Measurements from ENCODE around the gene MUSK. TPM values are rescaled to one million over a fixed set of nuclear protein-coding genes. Genes with fewer than 3 reads are reported as not detected.
A peak's percentile ranks its signal among the peaks of the same experiment; 100 is the strongest.
"Not testable (repeated sequence)": the region's sequence is repeated elsewhere in the genome, so short reads cannot be mapped to it uniquely, and the experiment has no call there.

Gene MUSK
- total RNA-seq, 2 donors from 2014 or later = 0.71 TPM; not detected in 1

DNA sequence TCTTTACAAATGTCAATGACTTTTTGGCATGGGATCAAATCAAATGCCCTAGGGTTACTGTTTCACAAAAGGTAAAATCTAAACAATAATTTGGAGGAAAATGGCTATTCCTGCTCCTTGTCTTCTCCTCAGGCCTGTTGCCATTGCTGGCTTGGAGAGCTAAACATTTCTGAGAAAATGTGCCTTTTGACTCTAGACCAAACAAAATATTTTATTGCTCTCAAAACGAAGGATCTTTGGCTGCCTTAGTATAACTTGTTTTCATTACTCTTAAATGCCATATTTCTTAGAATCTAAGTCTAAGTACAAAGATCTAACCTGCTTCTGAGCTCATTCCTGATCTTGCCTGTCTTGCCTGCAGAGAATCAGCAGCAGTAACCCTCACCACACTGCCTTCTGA is 116.6 kb downstream of the MUSK start:
- Histone ChIP-seq H3K27ac (peak overlapping the region; percentile 21 to 34), H3K4me3 (no peak overlapping the region)
- DNase-seq (ENCODE audit: low spot score) = no peak

GRCh38 chr9:110788396-110788795 is 119.8 kb downstream of the MUSK start:
- not testable (repeated sequence) for ATAC-seq (ENCODE audit: insufficient number of reproducible peaks, low FRiP score, low read depth); H3K36me3 ChIP-seq; H3K27me3 ChIP-seq (replicated peaks; ENCODE audit: insufficient read depth); DNase-seq (ENCODE audit: low spot score); H3K9me3 ChIP-seq; H3K27ac ChIP-seq; H3K4me3 ChIP-seq
- peaks cover 5 to 20% of the 10 kb centered on the region in 2 donors for H3K4me1 ChIP-seq (ENCODE audit: control insufficient read depth in 1 of 2, low read depth in 2 of 2)

More for the DNA sequence above, 116.6 kb downstream of the MUSK start:
- TF ChIP-seq, protein P1, sequence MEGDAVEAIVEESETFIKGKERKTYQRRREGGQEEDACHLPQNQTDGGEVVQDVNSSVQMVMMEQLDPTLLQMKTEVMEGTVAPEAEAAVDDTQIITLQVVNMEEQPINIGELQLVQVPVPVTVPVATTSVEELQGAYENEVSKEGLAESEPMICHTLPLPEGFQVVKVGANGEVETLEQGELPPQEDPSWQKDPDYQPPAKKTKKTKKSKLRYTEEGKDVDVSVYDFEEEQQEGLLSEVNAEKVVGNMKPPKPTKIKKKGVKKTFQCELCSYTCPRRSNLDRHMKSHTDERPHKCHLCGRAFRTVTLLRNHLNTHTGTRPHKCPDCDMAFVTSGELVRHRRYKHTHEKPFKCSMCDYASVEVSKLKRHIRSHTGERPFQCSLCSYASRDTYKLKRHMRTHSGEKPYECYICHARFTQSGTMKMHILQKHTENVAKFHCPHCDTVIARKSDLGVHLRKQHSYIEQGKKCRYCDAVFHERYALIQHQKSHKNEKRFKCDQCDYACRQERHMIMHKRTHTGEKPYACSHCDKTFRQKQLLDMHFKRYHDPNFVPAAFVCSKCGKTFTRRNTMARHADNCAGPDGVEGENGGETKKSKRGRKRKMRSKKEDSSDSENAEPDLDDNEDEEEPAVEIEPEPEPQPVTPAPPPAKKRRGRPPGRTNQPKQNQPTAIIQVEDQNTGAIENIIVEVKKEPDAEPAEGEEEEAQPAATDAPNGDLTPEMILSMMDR (IDR thresholded peaks at IDR 0.05) = no peak
- no peaks in the 10 kb centered on the region for H3K9me3 ChIP-seq
- peaks cover 5 to 22% of the 10 kb centered on the region in 2 donors for H3K4me1 ChIP-seq (ENCODE audit: control insufficient read depth in 1 of 2, low read depth in 2 of 2)
- no peak for ATAC-seq (ENCODE audit: insufficient number of reproducible peaks, low FRiP score, low read depth)
- no peaks in the 10 kb centered on the region for H3K36me3 ChIP-seq
- no peaks in the 10 kb centered on the region for H3K27me3 ChIP-seq (replicated peaks; ENCODE audit: insufficient read depth)

DNA sequence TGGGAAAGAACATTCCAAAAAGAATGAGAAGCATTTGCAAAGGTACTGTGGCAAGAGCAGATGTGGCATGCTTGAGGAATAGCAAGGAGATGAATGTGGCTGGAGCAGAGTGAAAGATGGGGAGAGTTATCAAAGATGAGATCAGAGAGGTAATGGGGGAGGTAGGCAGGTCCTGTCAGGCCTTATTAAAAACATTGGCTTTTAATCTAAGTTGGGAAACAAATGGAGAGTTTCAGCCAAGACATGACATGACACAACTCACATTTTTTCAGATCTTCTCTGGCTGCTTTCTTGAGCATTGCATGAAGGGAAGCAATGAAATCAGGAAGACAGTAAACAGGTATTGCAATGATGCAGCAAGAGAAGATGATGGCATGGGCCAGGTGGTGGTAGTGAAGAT is 120.3 kb downstream of the MUSK start:
- Histone ChIP-seq H3K27ac (no peak overlapping the region), H3K9me3 (no peaks in the 10 kb centered on the region), H3K27me3 (replicated peaks; ENCODE audit: insufficient read depth) (no peaks in the 10 kb centered on the region), H3K36me3 (no peaks in the 10 kb centered on the region), H3K4me3 (no peak overlapping the region), H3K4me1 (ENCODE audit: control insufficient read depth in 1 of 2, low read depth in 2 of 2) (peaks cover 5 to 17% of the 10 kb centered on the region in 2 donors)
- DNase-seq (ENCODE audit: low spot score) = no peak
- ATAC-seq (ENCODE audit: insufficient number of reproducible peaks, low FRiP score, low read depth) = no peak
- TF ChIP-seq, protein P1 (IDR thresholded peaks at IDR 0.05) = no peak

DNA sequence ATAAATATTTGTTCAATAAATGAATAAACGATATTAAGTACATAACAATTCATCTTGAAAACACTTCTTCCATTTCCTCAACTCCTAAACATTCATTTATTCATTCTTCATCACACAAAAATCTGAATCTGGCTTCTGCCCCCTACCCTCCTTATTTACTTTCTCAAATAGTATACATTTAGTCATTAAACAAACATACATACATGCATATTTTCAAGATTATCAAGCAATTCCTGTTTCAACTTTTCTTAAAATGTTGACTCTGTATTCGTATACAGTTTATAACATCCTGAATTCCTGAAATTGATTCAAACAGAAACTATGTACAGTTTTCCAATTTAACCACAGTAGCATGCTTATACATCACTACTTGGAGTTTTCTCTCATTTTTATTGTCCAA is 129.0 kb downstream of the MUSK start:
- no peak overlapping the region for H3K27ac ChIP-seq
- peaks cover 4 to 18% of the 10 kb centered on the region in 2 donors for H3K4me1 ChIP-seq (ENCODE audit: control insufficient read depth in 1 of 2, low read depth in 2 of 2)
- DNase-seq (ENCODE audit: low spot score) = no peak
- no peak overlapping the region for H3K4me3 ChIP-seq
- ATAC-seq (ENCODE audit: insufficient number of reproducible peaks, low FRiP score, low read depth) = no peak
- TF ChIP-seq, protein P1 (IDR thresholded peaks at IDR 0.05) = no peak
- H3K36me3 ChIP-seq = no peaks in the 10 kb centered on the region
- no peaks in the 10 kb centered on the region for H3K27me3 ChIP-seq (replicated peaks; ENCODE audit: insufficient read depth)
- H3K9me3 ChIP-seq = no peaks in the 10 kb centered on the region

DNA sequence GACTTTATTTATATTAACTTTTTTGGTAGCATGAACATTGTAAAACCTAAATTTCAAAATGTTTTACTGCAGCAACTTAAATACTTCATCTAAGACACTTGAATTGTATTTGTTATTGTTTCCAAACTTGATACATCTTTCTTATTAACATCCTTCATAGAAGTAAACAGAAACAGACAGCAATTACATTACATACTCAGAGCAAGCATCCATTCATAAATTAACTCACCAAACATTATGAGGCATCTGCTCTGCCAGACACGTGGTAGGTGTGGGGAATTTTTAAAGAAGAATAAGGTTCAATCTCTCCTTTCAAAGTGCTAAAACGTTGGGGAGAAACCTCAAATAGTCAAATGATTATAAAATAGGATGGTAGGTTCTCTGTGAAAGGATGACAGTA is 130.8 kb downstream of the MUSK start:
- ATAC-seq (ENCODE audit: insufficient number of reproducible peaks, low FRiP score, low read depth) (no peak), DNase-seq (ENCODE audit: low spot score) (no peak)
- Histone ChIP-seq H3K27me3 (replicated peaks; ENCODE audit: insufficient read depth) (no peaks in the 10 kb centered on the region), H3K4me3 (no peak overlapping the region), H3K9me3 (no peaks in the 10 kb centered on the region), H3K36me3 (no peaks in the 10 kb centered on the region), H3K27ac (no peak overlapping the region), H3K4me1 (ENCODE audit: control insufficient read depth in 1 of 2, low read depth in 2 of 2) (peaks cover 8 to 25% of the 10 kb centered on the region in 2 donors)
- TF ChIP-seq, protein P1 (IDR thresholded peaks at IDR 0.05) = no peak

GRCh38 chr9:110801426-110801825 is 132.8 kb downstream of the MUSK start:
- DNase-seq (ENCODE audit: low spot score) = no peak
- H3K27ac ChIP-seq = no peak overlapping the region

More at GRCh38 chr9:110801426-110801825, 132.8 kb downstream of the MUSK start:
- TF ChIP-seq, protein P1 (IDR thresholded peaks at IDR 0.05) = no peak
- H3K4me3 ChIP-seq = no peak overlapping the region
- no peaks in the 10 kb centered on the region for H3K36me3 ChIP-seq
- ATAC-seq (ENCODE audit: insufficient number of reproducible peaks, low FRiP score, low read depth) = no peak
- H3K4me1 ChIP-seq (ENCODE audit: control insufficient read depth in 1 of 2, low read depth in 2 of 2) = peaks cover 8 to 25% of the 10 kb centered on the region in 2 donors
- H3K27me3 ChIP-seq (replicated peaks; ENCODE audit: insufficient read depth) = no peaks in the 10 kb centered on the region
- H3K9me3 ChIP-seq = no peaks in the 10 kb centered on the region
